Fibroblast of lung (primary cell): ENCODE measurements around the gene FAM78A. TPM values are rescaled to one million over a fixed set of nuclear protein-coding genes. Genes with fewer than 3 reads are reported as not detected.

ENCODE experiments used
- DNase-seq, 2 donors: peaks; one replicate each; pipeline versions ENCODE4 v3.0.0 to v3.0.0-alpha.2; 2010; ENCODE audit warnings: low read depth in 2 of 2
- H2AFZ ChIP-seq: 2 replicates; pipeline ENCODE4 v1.5.1; 2012; ENCODE audit warnings: low read length, control low read depth, inconsistent platforms
- H3K27ac ChIP-seq: 2 replicates; pipeline ENCODE4 v1.5.1; 2011; ENCODE audit warnings: low read length, control low read depth; ENCODE audit not compliant: insufficient read depth
- H3K27me3 ChIP-seq: 2 replicates; pipeline ENCODE4 v1.5.1; 2011; ENCODE audit warnings: mild to moderate bottlenecking, low read length; ENCODE audit not compliant: control insufficient read depth, insufficient read depth
- H3K36me3 ChIP-seq: 2 replicates; pipeline ENCODE4 v1.5.1; 2011; ENCODE audit warnings: low read length; ENCODE audit not compliant: control insufficient read depth, insufficient read depth
- H3K4me1 ChIP-seq: 2 replicates; pipeline ENCODE4 v1.5.1; 2011; ENCODE audit warnings: low read length; ENCODE audit not compliant: control insufficient read depth, insufficient read depth; ENCODE audit errors: extremely low read depth
- H3K4me2 ChIP-seq: 2 replicates; pipeline ENCODE4 v1.5.1; 2011; ENCODE audit warnings: low read length, control low read depth; ENCODE audit not compliant: insufficient read depth; ENCODE audit errors: extremely low read depth
- H3K4me3 ChIP-seq, 4 experiments: fragments of 200-600 bp in 1 of 4; sonication (generic) in 1 of 4; replicated peaks in 1 of 4; 2 replicates each; pipeline ENCODE4 v1.5.1; 2011 to 2016; ENCODE audit warnings: low read length in 4 of 4, low read depth in 3 of 4, mild to moderate bottlenecking in 3 of 4, control low read depth in 2 of 4, inconsistent platforms in 1 of 4, mixed read lengths in 1 of 4; ENCODE audit not compliant: insufficient read depth in 1 of 4; ENCODE audit errors: control extremely low read depth in 1 of 4
- H3K79me2 ChIP-seq: 2 replicates; pipeline ENCODE4 v1.5.1; 2012; ENCODE audit warnings: mild to moderate bottlenecking, low read length, inconsistent platforms; ENCODE audit not compliant: control insufficient read depth, insufficient read depth
- H3K9ac ChIP-seq: 2 replicates; pipeline ENCODE4 v1.5.1; 2011; ENCODE audit warnings: mild to moderate bottlenecking, low read length, control low read depth; ENCODE audit not compliant: insufficient read depth
- H3K9me3 ChIP-seq: 2 replicates; pipeline ENCODE4 v1.5.1; 2012; ENCODE audit warnings: low read depth, low read length; ENCODE audit not compliant: control insufficient read depth, insufficient read depth
- H4K20me1 ChIP-seq: 2 replicates; pipeline ENCODE4 v1.5.1; 2011; ENCODE audit warnings: low read length; ENCODE audit not compliant: control insufficient read depth, insufficient read depth; ENCODE audit errors: extremely low read depth
- CTCF ChIP-seq, 2 donors: IDR thresholded peaks in 1 of 2; conservative IDR thresholded peaks in 1 of 2; 1 replicate in 1 of 2; 2 replicates in 1 of 2; pipeline ENCODE4 v1.5.1; 2011 to 2012; ENCODE audit warnings: low read length in 2 of 2, control low read depth in 1 of 2, inconsistent platforms in 1 of 2, low read depth in 1 of 2, mild to moderate bottlenecking in 1 of 2
- EZH2 ChIP-seq: IDR thresholded peaks from 2 replicates; pipeline ENCODE4 v1.5.1; 2012; ENCODE audit warnings: low read length, control low read depth, mild to moderate bottlenecking; ENCODE audit errors: missing control alignments
- polyA plus RNA-seq, 2 donors: library from polyadenylated mRNA; depleted of rRNA in 1 of 2; stranded (reverse) in 1 of 2; unstranded in 1 of 2; fragments of >200 nt; gene quantifications; 2 replicates each; pipeline ENCODE4 v1.2.1, GENCODE V29; 2011 to 2012; ENCODE audit warnings: missing spikeins in 1 of 2
- total RNA-seq: library from RNA; depleted of rRNA; stranded (reverse); fragments of >200 nt; gene quantifications from 2 replicates; pipeline ENCODE4 v1.2.1, GENCODE V29; 2014

The FAM78A gene
- total and polyA plus RNA-seq, 2 donors (not counting 1 experiment from before 2014, with no cell fraction given): 0.26 to 0.33 TPM

- Histone ChIP-seq H4K20me1 (no peaks in the 10 kb centered on the region), H3K9ac (no peak overlapping the region), H3K27me3 (peaks cover 43% of the 10 kb centered on the region), H3K4me1 (no peaks in the 10 kb centered on the region), H3K36me3 (no peaks in the 10 kb centered on the region), H3K4me3 (no peak overlapping the region), H3K79me2 (no peaks in the 10 kb centered on the region), H3K27ac (no peak overlapping the region), H2AFZ (no peak overlapping the region), H3K9me3 (no peaks in the 10 kb centered on the region), H3K4me2 (no peak overlapping the region)
- no peak for DNase-seq
- no peak for TF ChIP-seq EZH2
These were observed 3.0 kb upstream of the FAM78A start for GRCh38 chr9:131279196-131279862.

- H3K36me3 ChIP-seq: no peaks in the 10 kb centered on the region
- no peak overlapping the region for H3K9ac ChIP-seq
- no peaks in the 10 kb centered on the region for H3K79me2 ChIP-seq
- no peak for TF ChIP-seq CTCF (conservative IDR thresholded peaks at IDR 0.05 in 1 of 2, IDR thresholded peaks at IDR 0.05 in 1 of 2; ENCODE audit: low read depth in 1 of 2, low read length in 2 of 2)
- no peak for TF ChIP-seq EZH2
- no peak overlapping the region for H3K4me2 ChIP-seq
- H3K27ac ChIP-seq: no peak overlapping the region
- H2AFZ ChIP-seq: no peak overlapping the region
- peaks cover 43% of the 10 kb centered on the region for H3K27me3 ChIP-seq
- no peaks in the 10 kb centered on the region for H3K4me1 ChIP-seq
- no peaks in the 10 kb centered on the region for H3K9me3 ChIP-seq
- H4K20me1 ChIP-seq: no peaks in the 10 kb centered on the region
- H3K4me3 ChIP-seq: no peak overlapping the region
- no peak for DNase-seq
These were observed 2.4 kb upstream of the FAM78A start for GRCh38 chr9:131278702-131279111.

DNA sequence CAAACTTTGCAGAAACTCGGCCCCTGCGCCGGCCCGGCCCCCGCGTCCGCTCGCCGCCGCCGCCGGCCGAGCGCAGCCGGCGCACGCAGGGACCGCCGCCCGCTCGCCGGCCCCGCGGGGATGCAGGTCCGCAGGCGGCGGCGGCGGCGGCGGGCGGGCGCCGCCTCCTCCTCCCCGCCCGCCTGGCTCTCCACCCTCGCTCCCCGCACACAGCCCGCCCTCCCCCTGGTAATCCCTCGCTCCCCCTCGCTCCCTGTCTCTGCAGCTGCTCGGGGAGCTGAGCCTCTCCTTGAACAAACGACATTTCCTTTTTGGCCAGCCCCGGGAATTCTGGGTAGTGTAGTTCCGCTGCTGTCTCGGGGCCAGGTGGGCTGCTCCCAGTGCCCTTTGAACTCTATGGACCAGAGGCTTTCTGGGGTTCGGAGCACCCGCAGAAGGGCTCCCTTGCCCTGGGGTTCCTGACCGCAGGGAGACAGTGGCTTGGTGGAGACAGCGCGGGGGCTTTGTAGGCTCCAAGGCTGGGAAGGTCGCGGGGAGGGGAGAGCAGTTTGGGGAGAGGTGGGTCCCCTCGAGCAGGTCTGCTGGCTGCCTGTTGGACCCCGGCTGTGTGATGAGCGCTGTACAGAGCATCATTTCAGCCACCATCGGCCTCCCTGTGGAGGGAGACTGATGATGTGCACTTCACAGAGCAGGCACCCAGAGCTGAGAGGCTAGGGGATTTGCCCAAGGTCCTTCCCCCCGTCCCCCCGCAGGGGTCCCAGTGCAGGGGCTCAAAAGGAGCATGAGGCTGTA lies 1.8 kb upstream of the FAM78A start:
- TF ChIP-seq EZH2: no peak
- TF ChIP-seq CTCF (conservative IDR thresholded peaks at IDR 0.05 in 1 of 2, IDR thresholded peaks at IDR 0.05 in 1 of 2; ENCODE audit: low read depth in 1 of 2, low read length in 2 of 2): no peak
- no peak overlapping the region for H3K4me2 ChIP-seq
- peak overlapping the region in 1 of 4 experiments; percentile 46 for H3K4me3 ChIP-seq
- no peak overlapping the region for H3K27ac ChIP-seq
- no peaks in the 10 kb centered on the region for H3K9me3 ChIP-seq
- peaks cover 40% of the 10 kb centered on the region for H3K27me3 ChIP-seq
- H2AFZ ChIP-seq: no peak overlapping the region
- DNase-seq: peak; percentile 79
- no peak overlapping the region for H3K9ac ChIP-seq
- no peaks in the 10 kb centered on the region for H4K20me1 ChIP-seq
- no peaks in the 10 kb centered on the region for H3K4me1 ChIP-seq
- H3K36me3 ChIP-seq: no peaks in the 10 kb centered on the region
- H3K79me2 ChIP-seq: no peaks in the 10 kb centered on the region
